Hematopoietic multipotent progenitor cell treated with erythropoietin and hydrocortisone succinate and interleukin-3 and kit ligand, for 8 days (in vitro differentiated cells): ENCODE data around the gene KCNQ5.

ENCODE experiments used
- DNase-seq: peaks from one replicate; pipeline ENCODE4 v3.0.0-alpha.2; 2015

KCNQ5 gene

GRCh38 chr6:72810571-72811280, 188.9 kb downstream of the KCNQ5 start:
- DNase-seq = no peak

DNA sequence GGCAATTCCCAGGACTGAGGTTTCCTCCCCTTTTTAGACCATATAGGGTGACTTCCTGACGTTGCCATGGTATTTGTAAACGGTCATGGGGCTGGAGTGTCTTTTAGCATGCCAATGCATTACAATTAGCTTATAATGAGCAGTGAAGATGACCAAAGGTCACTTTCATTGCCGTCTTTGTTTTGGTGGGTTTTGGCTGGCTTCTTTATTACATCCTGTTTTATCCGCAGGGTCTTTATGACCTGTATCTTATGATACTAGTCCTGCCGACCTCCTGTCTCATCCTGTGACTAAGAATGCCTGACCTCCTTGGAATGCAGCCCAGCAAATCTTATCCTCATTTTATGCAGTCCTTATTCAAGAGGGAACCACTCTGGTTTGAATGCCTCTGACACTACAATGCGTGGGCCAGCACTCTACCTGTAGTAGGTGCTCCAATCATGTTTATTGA, 190.1 kb downstream of the KCNQ5 start:
- no peak for DNase-seq

DNA sequence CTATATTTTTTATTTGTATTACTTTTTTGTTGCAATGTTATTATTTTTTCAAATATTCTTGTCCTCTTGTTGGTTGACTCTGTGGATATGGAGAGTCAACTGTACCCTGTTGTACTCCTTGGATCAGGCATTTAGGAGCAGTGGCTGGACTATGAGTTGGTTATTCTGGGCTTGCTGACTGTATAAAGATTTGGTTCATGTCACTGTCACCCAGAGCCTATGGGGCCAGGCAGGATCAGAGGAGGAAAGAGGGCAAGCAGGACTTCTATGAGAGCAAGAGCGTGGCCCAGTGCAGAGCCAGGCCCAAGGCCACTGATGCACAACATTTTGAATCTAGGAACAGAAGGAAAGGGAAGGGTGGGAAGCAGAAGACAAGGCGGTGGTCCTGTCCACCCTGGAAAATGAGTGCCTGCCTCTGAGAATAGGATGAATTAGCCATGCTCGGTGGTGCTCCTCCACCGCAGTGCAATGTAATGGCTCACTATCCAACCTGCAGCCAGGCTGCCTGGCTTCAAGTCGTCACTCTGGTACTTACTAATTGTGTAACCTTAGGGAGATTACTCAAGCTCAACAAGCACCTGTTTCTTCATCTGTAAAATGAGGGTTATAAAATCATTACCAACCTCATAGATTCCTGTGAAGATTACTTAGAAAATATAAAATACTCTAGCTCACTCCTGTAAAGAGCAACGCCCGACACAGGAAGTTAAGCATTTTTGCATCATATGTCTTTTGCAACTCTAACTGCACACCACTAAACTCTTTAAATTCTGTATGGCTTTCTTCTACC, 192.1 kb downstream of the KCNQ5 start:
- peak; percentile 18 for DNase-seq

DNA sequence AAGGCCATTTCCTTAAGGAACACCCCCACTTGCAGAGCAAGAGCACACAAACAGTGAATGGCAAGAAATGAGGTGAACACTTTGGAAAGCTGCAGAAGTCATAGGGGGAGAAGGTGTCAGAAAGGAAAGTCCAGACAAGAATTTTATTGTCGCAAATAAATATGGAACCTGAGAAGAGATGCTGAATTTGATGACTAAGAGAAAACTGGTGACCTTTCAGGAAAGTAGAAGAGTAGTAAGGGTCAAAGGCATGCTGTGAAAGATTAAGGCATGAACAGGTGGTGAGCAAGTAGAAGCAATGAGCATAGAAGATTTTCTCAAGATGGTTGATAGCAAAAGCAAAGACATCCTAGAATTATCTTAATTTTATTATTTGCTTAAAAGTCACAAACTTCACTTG, 194.2 kb downstream of the KCNQ5 start:
- no peak for DNase-seq

GRCh38 chr6:72817208-72817607, 195.3 kb downstream of the KCNQ5 start:
- DNase-seq = no peak

- no peak for DNase-seq
Observed at GRCh38 chr6:72819609-72820008, 197.7 kb downstream of the KCNQ5 start.

DNA sequence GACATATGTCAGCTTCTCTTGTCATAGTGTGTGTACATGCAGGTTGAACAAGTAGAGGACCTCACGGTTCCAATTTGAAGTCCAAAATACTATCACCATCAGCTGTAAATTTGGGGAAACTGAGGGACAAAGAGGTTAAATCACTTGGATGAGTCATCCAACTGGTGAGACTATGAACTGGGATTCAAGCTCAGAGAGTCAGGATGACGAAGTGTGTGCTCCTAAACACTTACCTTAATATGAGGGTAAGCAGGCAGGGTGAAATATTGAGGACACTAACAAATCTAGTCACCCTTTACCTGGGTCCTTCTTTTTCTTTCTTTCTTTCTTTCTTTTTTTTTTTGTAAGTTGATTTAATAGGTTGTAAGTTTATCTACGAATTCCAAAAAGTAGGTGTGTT, 198.3 kb downstream of the KCNQ5 start:
- DNase-seq = no peak

- no peak for DNase-seq
Observed at GRCh38 chr6:72820906-72821305, 199.0 kb downstream of the KCNQ5 start.

DNA sequence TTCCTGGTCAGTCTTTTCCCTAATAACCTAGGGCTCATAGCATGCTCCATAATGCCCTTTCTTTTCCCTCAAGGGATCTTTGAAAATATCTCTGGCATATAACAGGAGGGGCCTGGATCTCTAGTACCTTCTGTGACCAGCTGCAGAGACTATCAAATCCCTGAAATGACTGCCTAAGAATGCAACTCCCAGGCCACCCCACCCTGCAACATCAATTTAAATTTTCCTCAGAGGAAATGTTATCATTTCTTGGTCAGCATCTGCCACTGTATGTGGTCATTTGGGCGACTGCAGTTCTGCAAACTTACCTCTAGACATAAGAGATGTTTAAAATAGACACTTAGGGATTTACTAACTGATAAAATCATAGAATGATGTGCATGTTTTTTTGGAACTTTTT, 200.2 kb downstream of the KCNQ5 start:
- DNase-seq = no peak

DNA sequence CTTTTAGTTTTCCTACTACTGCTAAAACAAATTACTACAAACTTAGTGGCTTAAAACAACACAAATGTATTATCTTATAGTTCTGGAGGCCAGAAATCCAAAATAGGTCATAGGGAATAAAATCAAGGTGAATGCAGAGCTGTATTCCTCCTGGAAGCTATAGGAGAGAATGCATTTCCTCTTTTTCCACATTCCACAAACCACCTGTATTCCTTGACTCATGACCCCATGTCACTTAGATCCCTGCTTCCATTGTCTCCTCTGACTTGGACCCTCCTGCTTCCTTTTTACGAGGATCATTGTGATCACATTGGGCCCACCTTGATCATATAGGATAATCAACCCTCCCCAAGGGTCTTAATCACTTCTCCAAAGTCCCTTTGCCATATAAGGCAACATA, 200.8 kb downstream of the KCNQ5 start:
- no peak for DNase-seq

- DNase-seq = no peak
Observed at GRCh38 chr6:72824833-72825232, 203.0 kb downstream of the KCNQ5 start.

GRCh38 chr6:72825315-72825911, 203.5 kb downstream of the KCNQ5 start:
- DNase-seq = no peak

- DNase-seq = no peak
Observed at GRCh38 chr6:72826037-72826436, 204.2 kb downstream of the KCNQ5 start.

GRCh38 chr6:72826744-72827438, 205.0 kb downstream of the KCNQ5 start:
- no peak for DNase-seq

DNA sequence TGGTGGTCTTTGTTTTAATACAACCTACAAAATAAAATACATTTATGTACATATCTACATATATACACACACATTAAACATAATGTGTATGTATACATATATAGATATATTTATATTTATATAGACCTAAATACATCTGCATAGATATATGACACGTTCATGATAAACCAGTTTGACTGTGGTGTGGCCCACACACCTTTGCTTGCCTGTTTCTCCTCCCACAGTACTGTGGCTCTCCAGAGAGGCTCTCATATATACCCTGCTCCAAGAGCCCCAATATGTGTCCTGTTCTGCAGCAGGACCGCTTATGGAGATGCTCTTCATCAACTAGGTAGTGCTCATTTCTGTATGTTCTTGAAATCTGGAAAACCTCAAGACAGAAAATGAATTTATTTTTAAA, 207.0 kb downstream of the KCNQ5 start:
- no peak for DNase-seq

- no peak for DNase-seq
Observed at GRCh38 chr6:72832271-72832670, 210.4 kb downstream of the KCNQ5 start.

DNA sequence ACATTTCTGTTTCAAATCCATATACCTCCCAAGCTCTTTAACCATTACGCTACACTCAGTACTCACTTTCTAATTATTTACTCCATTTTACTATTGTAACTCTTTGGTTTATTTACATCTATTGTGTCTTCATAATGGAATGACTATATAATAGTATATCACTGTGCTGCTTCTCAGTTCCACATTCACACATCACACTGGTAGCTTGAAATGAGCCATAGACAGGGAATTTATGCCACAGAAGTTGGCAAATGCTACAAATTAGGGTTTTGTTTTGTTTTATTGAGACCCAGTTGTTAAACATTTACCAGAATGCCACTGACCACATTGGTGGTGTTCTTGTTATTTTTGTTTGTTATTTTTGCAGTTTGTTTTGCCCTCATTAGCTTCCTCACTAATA, 213.9 kb downstream of the KCNQ5 start:
- DNase-seq = no peak

- no peak for DNase-seq
Observed at GRCh38 chr6:72836971-72837370, 215.1 kb downstream of the KCNQ5 start.

DNA sequence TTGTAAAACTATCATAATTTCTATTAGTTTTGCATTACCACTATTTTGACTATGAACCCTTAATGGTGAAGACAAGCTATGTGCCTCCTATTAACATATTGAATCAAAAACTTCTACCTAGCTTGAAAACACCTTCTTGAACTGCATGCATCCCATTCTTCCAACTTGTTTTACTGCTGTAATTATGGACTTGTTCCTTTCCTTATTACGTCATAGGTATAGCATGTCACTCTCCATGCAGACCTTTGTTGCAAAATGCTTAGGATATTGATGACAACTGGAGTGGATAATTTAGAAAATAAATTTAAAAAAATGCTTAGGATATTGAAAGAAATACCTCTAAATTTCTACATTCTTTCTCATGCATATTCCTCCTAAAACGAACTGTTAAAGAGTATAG, 219.3 kb downstream of the KCNQ5 start:
- no peak for DNase-seq

GRCh38 chr6:72842140-72842539, 220.3 kb downstream of the KCNQ5 start:
- no peak for DNase-seq

- no peak for DNase-seq
Observed at GRCh38 chr6:72844614-72845013, 222.8 kb downstream of the KCNQ5 start.

- DNase-seq = no peak
Observed at GRCh38 chr6:72849346-72849745, 227.5 kb downstream of the KCNQ5 start.

DNA sequence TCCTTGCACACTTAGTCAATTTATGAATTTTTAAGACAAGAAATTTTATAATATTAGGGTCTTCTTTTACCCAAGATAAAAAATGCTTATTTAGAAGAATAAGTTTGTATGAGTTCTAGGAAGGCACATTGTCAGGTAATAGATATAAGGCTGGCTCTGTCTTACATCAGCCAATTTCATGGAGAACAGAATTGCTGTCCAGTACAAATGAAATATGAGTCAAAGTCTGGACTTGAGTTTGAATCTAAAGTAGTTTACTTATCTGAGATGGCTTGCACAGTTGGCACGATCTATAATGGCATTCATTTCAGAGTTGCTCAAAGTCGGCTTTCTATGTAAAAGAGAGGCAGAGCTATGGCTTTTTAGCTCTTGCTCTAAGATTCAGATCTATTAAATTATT, 228.2 kb downstream of the KCNQ5 start:
- DNase-seq = no peak

DNA sequence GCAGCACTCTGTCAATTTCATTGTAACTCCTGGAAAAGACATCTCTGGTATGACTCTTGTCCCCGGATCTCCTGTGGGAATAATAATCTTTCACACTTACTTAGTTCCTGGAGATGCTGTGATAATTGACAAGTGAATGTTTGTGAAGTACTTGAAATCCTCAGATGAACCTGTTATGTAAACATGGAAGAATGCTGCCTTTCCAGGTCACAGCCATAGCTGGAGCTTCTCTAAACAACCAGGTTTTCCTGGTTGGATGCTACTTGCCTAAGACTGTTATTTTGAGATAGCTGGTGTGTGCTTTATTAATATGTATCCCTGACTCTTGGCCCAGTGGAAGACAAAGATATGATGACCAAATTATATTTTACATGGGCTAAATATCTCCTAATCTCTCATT, 228.6 kb downstream of the KCNQ5 start:
- no peak for DNase-seq
